Superior temporal gyrus (tissue), 1 donor: ENCODE results near the gene HNMT.
"Not testable (repeated sequence)": the region's sequence is repeated elsewhere in the genome, so short reads cannot be mapped to it uniquely, and the experiment has no call there.

Source experiments
- DNase-seq: peaks from one replicate; pipeline ENCODE4 v3.0.0-alpha.2; 2016; ENCODE audit errors: extremely low spot score

The HNMT gene

GRCh38 chr2:137975280-137976271 is 11.3 kb downstream of the HNMT start:
- DNase-seq, result no peak

GRCh38 chr2:137976274-137976673 is 12.0 kb downstream of the HNMT start:
- no peak for DNase-seq

GRCh38 chr2:137977790-137978189 is 13.5 kb downstream of the HNMT start:
- DNase-seq, result no peak

GRCh38 chr2:137980459-137980858 is 16.2 kb downstream of the HNMT start:
- DNase-seq, result no peak

- no peak for DNase-seq
Observed at GRCh38 chr2:137981112-137981656, 16.9 kb downstream of the HNMT start.

GRCh38 chr2:137983581-137983980 is 19.3 kb downstream of the HNMT start:
- DNase-seq, result no peak

- no peak for DNase-seq
Observed at GRCh38 chr2:137986268-137986667, 22.0 kb downstream of the HNMT start.

GRCh38 chr2:137987011-137987410 is 22.7 kb downstream of the HNMT start:
- no peak for DNase-seq

GRCh38 chr2:137991078-137991477 is 26.8 kb downstream of the HNMT start:
- DNase-seq, result no peak

GRCh38 chr2:137992039-137992646 is 27.9 kb downstream of the HNMT start:
- DNase-seq, result no peak

- not testable (repeated sequence) for DNase-seq
Observed at GRCh38 chr2:137993715-137994476, 29.6 kb downstream of the HNMT start.

GRCh38 chr2:137995368-137995767 is 31.1 kb downstream of the HNMT start:
- DNase-seq, result not testable (repeated sequence)

GRCh38 chr2:137996158-137996557 is 31.9 kb downstream of the HNMT start:
- DNase-seq, result not testable (repeated sequence)

GRCh38 chr2:137997733-137998132 is 33.5 kb downstream of the HNMT start:
- DNase-seq, result no peak

- DNase-seq, result no peak
Observed at GRCh38 chr2:137998503-137998902, 34.2 kb downstream of the HNMT start.

GRCh38 chr2:137999273-137999672 is 35.0 kb downstream of the HNMT start:
- no peak for DNase-seq

GRCh38 chr2:138000009-138000408 is 35.7 kb downstream of the HNMT start:
- DNase-seq, result no peak

GRCh38 chr2:138000796-138001195 is 36.5 kb downstream of the HNMT start:
- DNase-seq, result no peak

- DNase-seq, result no peak
Observed at GRCh38 chr2:138003411-138003810, 39.1 kb downstream of the HNMT start.

GRCh38 chr2:138007431-138007830 is 43.2 kb downstream of the HNMT start:
- no peak for DNase-seq

GRCh38 chr2:138009622-138010021 is 45.3 kb downstream of the HNMT start:
- DNase-seq, result no peak

- DNase-seq, result no peak
Observed at GRCh38 chr2:138010890-138011289, 46.6 kb downstream of the HNMT start.
